ENCODE results near the gene NRG3. TPM values are rescaled to one million over a fixed set of nuclear protein-coding genes. Genes with fewer than 3 reads are reported as not detected.

Gene NRG3
- total RNA-seq, 6 experiments from 2014 or later, result 0.34 to 0.99 (median 0.75) TPM

DNA sequence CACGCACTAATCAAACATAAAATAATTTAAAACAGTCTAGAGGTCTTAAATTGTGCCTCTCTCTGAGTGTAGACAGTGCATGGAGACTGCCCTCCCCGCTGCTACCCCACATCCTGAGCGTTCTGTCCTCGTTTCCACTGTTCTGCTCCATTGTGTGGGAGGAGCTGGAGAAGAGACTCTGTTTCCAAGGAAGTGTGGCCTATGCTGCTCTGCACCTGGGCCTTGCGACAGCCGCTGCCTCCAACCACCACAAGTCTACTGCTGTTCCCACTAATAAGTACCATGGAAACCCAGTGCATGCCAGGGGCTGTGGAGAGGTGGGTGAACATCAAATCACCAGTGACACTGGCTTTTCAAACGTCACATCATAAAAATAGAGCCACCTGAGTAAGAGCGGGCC, 19.6 kb downstream of the NRG3 start:
- 80% methylated on average over 2 of the region's 8 CpGs for WGBS (ENCODE audit: insufficient coverage, low coverage, low lambda C conversion rate, missing lambda C conversion rate)
- no peaks in the 10 kb centered on the region for H3K4me1 ChIP-seq
- DNase-seq, result no peak
- intact Hi-C loops (cut with DNase I), result no loop called here
- no peak overlapping the region for H3K27ac ChIP-seq
- no peaks in the 10 kb centered on the region for H3K36me3 ChIP-seq
- H3K4me3 ChIP-seq, result no peak overlapping the region
- no peak for ATAC-seq
- no peak for TF ChIP-seq POLR2A (IDR thresholded peaks at IDR 0.05)
- TF ChIP-seq, protein P1, sequence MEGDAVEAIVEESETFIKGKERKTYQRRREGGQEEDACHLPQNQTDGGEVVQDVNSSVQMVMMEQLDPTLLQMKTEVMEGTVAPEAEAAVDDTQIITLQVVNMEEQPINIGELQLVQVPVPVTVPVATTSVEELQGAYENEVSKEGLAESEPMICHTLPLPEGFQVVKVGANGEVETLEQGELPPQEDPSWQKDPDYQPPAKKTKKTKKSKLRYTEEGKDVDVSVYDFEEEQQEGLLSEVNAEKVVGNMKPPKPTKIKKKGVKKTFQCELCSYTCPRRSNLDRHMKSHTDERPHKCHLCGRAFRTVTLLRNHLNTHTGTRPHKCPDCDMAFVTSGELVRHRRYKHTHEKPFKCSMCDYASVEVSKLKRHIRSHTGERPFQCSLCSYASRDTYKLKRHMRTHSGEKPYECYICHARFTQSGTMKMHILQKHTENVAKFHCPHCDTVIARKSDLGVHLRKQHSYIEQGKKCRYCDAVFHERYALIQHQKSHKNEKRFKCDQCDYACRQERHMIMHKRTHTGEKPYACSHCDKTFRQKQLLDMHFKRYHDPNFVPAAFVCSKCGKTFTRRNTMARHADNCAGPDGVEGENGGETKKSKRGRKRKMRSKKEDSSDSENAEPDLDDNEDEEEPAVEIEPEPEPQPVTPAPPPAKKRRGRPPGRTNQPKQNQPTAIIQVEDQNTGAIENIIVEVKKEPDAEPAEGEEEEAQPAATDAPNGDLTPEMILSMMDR (IDR thresholded peaks at IDR 0.05), result no peak
- H3K27me3 ChIP-seq, result no peaks in the 10 kb centered on the region
- no peaks in the 10 kb centered on the region for H3K9me3 ChIP-seq

GRCh38 chr10:81898518-81898917, 23.5 kb downstream of the NRG3 start:
- TF ChIP-seq, protein P1 (IDR thresholded peaks at IDR 0.05), result no peak
- no peak for TF ChIP-seq POLR2A (IDR thresholded peaks at IDR 0.05)
- ATAC-seq (no peak), DNase-seq (no peak)
- Histone ChIP-seq H3K4me3 (no peak overlapping the region), H3K27me3 (no peaks in the 10 kb centered on the region), H3K9me3 (no peaks in the 10 kb centered on the region), H3K27ac (no peak overlapping the region), H3K36me3 (no peaks in the 10 kb centered on the region), H3K4me1 (no peaks in the 10 kb centered on the region)
- WGBS (ENCODE audit: insufficient coverage, low coverage, low lambda C conversion rate, missing lambda C conversion rate), result 19% methylated on average over 1 of the region's 1 CpG
- intact Hi-C loops (cut with DNase I), result no loop called here

DNA sequence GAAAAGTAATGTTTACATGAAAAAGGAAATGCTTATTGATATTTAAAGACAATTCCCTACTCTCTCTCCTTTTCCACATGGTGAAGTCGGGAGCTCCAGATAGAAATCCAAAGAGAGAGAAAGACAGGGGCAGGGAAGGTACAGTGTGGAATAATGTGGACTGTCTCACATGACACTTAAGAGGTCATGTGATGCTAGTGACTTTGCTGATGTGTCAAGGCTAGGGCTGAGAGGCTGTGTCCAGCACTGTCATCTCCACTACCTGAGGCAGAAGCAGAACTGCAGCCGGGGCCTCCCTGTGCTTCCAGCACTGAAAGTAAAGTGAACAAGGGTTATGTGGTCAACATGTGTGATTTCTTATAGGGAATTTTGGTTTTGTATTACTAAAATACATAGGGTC, 26.0 kb downstream of the NRG3 start:
- no peak for TF ChIP-seq POLR2A (IDR thresholded peaks at IDR 0.05)
- TF ChIP-seq, protein P1 (IDR thresholded peaks at IDR 0.05), result no peak
- Histone ChIP-seq H3K27ac (no peak overlapping the region), H3K9me3 (no peaks in the 10 kb centered on the region), H3K4me3 (no peak overlapping the region), H3K27me3 (no peaks in the 10 kb centered on the region), H3K4me1 (no peaks in the 10 kb centered on the region), H3K36me3 (no peaks in the 10 kb centered on the region)
- no peak for DNase-seq
- WGBS (ENCODE audit: insufficient coverage, low coverage, low lambda C conversion rate, missing lambda C conversion rate), result 53% methylated on average over 2 of the region's 2 CpGs
- ATAC-seq, result no peak
- intact Hi-C loops (cut with DNase I), result no loop called here

GRCh38 chr10:81903472-81903871, 28.5 kb downstream of the NRG3 start:
- Histone ChIP-seq H3K36me3 (no peaks in the 10 kb centered on the region), H3K4me1 (no peaks in the 10 kb centered on the region), H3K27me3 (no peaks in the 10 kb centered on the region), H3K4me3 (no peak overlapping the region), H3K27ac (no peak overlapping the region), H3K9me3 (no peaks in the 10 kb centered on the region)
- ATAC-seq (no peak), DNase-seq (no peak)
- intact Hi-C loops (cut with DNase I), result no loop called here
- 62% methylated on average over 4 of the region's 4 CpGs for WGBS (ENCODE audit: insufficient coverage, low coverage, low lambda C conversion rate, missing lambda C conversion rate)
- TF ChIP-seq POLR2A (IDR thresholded peaks at IDR 0.05), result no peak
- TF ChIP-seq, protein P1 (IDR thresholded peaks at IDR 0.05), result no peak

GRCh38 chr10:81905161-81905560, 30.2 kb downstream of the NRG3 start:
- ATAC-seq, result no peak
- TF ChIP-seq, protein P1 (IDR thresholded peaks at IDR 0.05), result no peak
- TF ChIP-seq POLR2A (IDR thresholded peaks at IDR 0.05), result no peak
- H3K4me1 ChIP-seq, result no peaks in the 10 kb centered on the region
- H3K9me3 ChIP-seq, result no peaks in the 10 kb centered on the region
- DNase-seq, result no peak
- no peaks in the 10 kb centered on the region for H3K36me3 ChIP-seq
- no peak overlapping the region for H3K27ac ChIP-seq
- 45% methylated on average over 4 of the region's 4 CpGs for WGBS (ENCODE audit: insufficient coverage, low coverage, low lambda C conversion rate, missing lambda C conversion rate)
- no peak overlapping the region for H3K4me3 ChIP-seq
- no peaks in the 10 kb centered on the region for H3K27me3 ChIP-seq
- intact Hi-C loops (cut with DNase I), result no loop called here
